Measurements from ENCODE around the gene ID1. TPM values are rescaled to one million over a fixed set of nuclear protein-coding genes. Genes with fewer than 3 reads are reported as not detected.

ID1 gene
- total RNA-seq, 1 experiment from 2014 or later = 88.8 TPM

DNA sequence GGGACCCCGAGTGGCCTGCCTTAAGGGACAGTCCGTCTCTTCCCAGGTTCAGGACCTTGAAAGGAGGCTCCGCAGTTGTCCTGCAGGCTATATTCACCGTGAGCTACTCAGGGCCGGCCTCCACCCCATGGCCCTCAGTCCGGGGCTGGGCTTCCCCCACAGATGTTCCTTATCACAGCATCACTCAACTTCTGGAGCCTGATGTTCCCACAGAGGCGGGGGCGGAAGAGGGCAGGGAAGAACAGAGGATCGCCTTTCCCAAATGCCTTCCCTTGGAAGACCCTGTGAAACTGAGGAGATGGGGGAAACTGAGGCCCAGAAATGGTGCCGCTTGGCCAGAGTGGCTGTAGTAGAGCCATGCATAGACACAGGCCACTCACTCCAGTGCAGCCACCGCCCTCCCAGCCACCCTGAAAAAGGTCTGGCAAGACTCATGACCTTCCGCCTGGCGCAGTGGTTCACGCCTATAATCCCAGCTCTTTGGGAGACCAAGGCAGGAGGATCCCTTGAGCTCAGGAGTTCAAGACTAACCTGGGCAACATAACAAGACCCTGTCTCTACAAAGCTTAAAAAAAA is 28.3 kb downstream of the ID1 start (continued):
- TF ChIP-seq, protein P1, sequence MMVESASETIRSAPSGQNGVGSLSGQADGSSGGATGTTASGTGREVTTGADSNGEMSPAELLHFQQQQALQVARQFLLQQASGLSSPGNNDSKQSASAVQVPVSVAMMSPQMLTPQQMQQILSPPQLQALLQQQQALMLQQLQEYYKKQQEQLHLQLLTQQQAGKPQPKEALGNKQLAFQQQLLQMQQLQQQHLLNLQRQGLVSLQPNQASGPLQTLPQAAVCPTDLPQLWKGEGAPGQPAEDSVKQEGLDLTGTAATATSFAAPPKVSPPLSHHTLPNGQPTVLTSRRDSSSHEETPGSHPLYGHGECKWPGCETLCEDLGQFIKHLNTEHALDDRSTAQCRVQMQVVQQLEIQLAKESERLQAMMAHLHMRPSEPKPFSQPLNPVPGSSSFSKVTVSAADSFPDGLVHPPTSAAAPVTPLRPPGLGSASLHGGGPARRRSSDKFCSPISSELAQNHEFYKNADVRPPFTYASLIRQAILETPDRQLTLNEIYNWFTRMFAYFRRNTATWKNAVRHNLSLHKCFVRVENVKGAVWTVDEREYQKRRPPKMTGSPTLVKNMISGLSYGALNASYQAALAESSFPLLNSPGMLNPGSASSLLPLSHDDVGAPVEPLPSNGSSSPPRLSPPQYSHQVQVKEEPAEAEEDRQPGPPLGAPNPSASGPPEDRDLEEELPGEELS (CRISPR knock-in tag; IDR thresholded peaks at IDR 0.05) = no peak
- TF ChIP-seq ZBTB21 (CRISPR knock-in tag; IDR thresholded peaks at IDR 0.05; ENCODE audit: borderline replicate concordance) (no peak), FOXJ3 (CRISPR knock-in tag; IDR thresholded peaks at IDR 0.05; ENCODE audit: borderline replicate concordance) (no peak), GRHL2 (CRISPR knock-in tag; IDR thresholded peaks at IDR 0.05; ENCODE audit: insufficient replicate concordance, severe bottlenecking) (no peak), MXD4 (CRISPR knock-in tag; IDR thresholded peaks at IDR 0.05; ENCODE audit: borderline replicate concordance) (no peak)
- TF ChIP-seq, protein P2, sequence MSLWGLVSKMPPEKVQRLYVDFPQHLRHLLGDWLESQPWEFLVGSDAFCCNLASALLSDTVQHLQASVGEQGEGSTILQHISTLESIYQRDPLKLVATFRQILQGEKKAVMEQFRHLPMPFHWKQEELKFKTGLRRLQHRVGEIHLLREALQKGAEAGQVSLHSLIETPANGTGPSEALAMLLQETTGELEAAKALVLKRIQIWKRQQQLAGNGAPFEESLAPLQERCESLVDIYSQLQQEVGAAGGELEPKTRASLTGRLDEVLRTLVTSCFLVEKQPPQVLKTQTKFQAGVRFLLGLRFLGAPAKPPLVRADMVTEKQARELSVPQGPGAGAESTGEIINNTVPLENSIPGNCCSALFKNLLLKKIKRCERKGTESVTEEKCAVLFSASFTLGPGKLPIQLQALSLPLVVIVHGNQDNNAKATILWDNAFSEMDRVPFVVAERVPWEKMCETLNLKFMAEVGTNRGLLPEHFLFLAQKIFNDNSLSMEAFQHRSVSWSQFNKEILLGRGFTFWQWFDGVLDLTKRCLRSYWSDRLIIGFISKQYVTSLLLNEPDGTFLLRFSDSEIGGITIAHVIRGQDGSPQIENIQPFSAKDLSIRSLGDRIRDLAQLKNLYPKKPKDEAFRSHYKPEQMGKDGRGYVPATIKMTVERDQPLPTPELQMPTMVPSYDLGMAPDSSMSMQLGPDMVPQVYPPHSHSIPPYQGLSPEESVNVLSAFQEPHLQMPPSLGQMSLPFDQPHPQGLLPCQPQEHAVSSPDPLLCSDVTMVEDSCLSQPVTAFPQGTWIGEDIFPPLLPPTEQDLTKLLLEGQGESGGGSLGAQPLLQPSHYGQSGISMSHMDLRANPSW (CRISPR knock-in tag; conservative IDR thresholded peaks at IDR 0.05; ENCODE audit: low read depth) = no peak
- TF ChIP-seq, protein P3, sequence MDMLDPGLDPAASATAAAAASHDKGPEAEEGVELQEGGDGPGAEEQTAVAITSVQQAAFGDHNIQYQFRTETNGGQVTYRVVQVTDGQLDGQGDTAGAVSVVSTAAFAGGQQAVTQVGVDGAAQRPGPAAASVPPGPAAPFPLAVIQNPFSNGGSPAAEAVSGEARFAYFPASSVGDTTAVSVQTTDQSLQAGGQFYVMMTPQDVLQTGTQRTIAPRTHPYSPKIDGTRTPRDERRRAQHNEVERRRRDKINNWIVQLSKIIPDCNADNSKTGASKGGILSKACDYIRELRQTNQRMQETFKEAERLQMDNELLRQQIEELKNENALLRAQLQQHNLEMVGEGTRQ (CRISPR knock-in tag; IDR thresholded peaks at IDR 0.05) = no peak
- TF ChIP-seq, protein P4, sequence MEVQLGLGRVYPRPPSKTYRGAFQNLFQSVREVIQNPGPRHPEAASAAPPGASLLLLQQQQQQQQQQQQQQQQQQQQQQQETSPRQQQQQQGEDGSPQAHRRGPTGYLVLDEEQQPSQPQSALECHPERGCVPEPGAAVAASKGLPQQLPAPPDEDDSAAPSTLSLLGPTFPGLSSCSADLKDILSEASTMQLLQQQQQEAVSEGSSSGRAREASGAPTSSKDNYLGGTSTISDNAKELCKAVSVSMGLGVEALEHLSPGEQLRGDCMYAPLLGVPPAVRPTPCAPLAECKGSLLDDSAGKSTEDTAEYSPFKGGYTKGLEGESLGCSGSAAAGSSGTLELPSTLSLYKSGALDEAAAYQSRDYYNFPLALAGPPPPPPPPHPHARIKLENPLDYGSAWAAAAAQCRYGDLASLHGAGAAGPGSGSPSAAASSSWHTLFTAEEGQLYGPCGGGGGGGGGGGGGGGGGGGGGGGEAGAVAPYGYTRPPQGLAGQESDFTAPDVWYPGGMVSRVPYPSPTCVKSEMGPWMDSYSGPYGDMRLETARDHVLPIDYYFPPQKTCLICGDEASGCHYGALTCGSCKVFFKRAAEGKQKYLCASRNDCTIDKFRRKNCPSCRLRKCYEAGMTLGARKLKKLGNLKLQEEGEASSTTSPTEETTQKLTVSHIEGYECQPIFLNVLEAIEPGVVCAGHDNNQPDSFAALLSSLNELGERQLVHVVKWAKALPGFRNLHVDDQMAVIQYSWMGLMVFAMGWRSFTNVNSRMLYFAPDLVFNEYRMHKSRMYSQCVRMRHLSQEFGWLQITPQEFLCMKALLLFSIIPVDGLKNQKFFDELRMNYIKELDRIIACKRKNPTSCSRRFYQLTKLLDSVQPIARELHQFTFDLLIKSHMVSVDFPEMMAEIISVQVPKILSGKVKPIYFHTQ (CRISPR knock-in tag; IDR thresholded peaks at IDR 0.05) = no peak

DNA sequence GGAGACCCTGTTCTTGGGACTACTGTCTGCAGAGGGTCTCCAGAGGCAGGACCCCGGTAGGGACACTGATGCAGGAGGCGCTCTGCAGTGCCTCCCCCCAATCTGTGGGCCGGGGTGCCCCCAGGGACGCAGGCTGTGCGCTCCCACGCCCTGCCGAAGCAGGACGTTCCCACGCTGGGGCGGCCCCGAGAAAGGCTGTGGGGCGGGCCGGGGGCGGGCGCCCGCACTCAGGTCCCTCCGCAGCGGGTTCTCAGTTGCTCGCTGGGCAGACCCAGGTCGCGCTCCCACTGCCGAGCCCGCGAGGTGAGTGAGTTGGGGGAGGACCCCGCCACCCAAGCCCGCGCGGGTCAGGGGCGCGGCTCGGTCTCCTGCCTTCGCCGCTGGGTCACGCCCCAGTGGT is 32.6 kb downstream of the ID1 start, which contains the start of gene COX4I2:
TSS of gene COX4I2 (plus strand) at position 253 of the 400 bp plus-strand sequence. CDS start 1,106 bp downstream, outside the sequence.
- POLR2A ChIA-PET = no interaction called here
- no peaks in the 10 kb centered on the region for H3K36me3 Mint-ChIP-seq
- DNase-seq (ENCODE audit: low spot score) (peak; percentile 19), ATAC-seq (peak; percentile 35)
- CTCF ChIA-PET = interaction anchor here (1.5 to 6.2 kb wide), 3 partner anchors 24 to 85 kb away, joined by 8 to 43 read pairs (median 11); partner anchors contain the start of gene BCL2L1
- no peaks in the 10 kb centered on the region for H3K4me1 Mint-ChIP-seq
- no peak within 1 kb of the TSS for H3K4me3 Mint-ChIP-seq
- H3K27me3 Mint-ChIP-seq (ENCODE audit: low read depth) = no peaks in the 10 kb centered on the region; the same call in 1 of the 2 replicates
- no peak within 1 kb of the TSS for H3K27ac Mint-ChIP-seq
- no peaks in the 10 kb centered on the region for H3K9me3 Mint-ChIP-seq
- TF ChIP-seq TCF7 (CRISPR knock-in tag; IDR thresholded peaks at IDR 0.05; ENCODE audit: low read depth) (no peak), EMX1 (CRISPR knock-in tag; IDR thresholded peaks at IDR 0.05) (no peak), MYBL2 (CRISPR knock-in tag; IDR thresholded peaks at IDR 0.05) (no peak), CBFB (CRISPR knock-in tag; IDR thresholded peaks at IDR 0.05; ENCODE audit: low read depth) (no peak), TEAD4 (CRISPR knock-in tag; IDR thresholded peaks at IDR 0.05) (no peak)
- TF ChIP-seq, protein P5, sequence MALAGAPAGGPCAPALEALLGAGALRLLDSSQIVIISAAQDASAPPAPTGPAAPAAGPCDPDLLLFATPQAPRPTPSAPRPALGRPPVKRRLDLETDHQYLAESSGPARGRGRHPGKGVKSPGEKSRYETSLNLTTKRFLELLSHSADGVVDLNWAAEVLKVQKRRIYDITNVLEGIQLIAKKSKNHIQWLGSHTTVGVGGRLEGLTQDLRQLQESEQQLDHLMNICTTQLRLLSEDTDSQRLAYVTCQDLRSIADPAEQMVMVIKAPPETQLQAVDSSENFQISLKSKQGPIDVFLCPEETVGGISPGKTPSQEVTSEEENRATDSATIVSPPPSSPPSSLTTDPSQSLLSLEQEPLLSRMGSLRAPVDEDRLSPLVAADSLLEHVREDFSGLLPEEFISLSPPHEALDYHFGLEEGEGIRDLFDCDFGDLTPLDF (CRISPR knock-in tag; IDR thresholded peaks at IDR 0.05) = no peak
- TF ChIP-seq, protein P6, sequence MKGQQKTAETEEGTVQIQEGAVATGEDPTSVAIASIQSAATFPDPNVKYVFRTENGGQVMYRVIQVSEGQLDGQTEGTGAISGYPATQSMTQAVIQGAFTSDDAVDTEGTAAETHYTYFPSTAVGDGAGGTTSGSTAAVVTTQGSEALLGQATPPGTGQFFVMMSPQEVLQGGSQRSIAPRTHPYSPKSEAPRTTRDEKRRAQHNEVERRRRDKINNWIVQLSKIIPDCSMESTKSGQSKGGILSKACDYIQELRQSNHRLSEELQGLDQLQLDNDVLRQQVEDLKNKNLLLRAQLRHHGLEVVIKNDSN (CRISPR knock-in tag; IDR thresholded peaks at IDR 0.05) = no peak
- TF ChIP-seq, protein P7, sequence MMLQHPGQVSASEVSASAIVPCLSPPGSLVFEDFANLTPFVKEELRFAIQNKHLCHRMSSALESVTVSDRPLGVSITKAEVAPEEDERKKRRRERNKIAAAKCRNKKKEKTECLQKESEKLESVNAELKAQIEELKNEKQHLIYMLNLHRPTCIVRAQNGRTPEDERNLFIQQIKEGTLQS (CRISPR knock-in tag; conservative IDR thresholded peaks at IDR 0.05) = no peak
- TF ChIP-seq, protein P8, sequence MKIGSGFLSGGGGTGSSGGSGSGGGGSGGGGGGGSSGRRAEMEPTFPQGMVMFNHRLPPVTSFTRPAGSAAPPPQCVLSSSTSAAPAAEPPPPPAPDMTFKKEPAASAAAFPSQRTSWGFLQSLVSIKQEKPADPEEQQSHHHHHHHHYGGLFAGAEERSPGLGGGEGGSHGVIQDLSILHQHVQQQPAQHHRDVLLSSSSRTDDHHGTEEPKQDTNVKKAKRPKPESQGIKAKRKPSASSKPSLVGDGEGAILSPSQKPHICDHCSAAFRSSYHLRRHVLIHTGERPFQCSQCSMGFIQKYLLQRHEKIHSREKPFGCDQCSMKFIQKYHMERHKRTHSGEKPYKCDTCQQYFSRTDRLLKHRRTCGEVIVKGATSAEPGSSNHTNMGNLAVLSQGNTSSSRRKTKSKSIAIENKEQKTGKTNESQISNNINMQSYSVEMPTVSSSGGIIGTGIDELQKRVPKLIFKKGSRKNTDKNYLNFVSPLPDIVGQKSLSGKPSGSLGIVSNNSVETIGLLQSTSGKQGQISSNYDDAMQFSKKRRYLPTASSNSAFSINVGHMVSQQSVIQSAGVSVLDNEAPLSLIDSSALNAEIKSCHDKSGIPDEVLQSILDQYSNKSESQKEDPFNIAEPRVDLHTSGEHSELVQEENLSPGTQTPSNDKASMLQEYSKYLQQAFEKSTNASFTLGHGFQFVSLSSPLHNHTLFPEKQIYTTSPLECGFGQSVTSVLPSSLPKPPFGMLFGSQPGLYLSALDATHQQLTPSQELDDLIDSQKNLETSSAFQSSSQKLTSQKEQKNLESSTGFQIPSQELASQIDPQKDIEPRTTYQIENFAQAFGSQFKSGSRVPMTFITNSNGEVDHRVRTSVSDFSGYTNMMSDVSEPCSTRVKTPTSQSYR (CRISPR knock-in tag; IDR thresholded peaks at IDR 0.05) = no peak
- TF ChIP-seq, protein P9, sequence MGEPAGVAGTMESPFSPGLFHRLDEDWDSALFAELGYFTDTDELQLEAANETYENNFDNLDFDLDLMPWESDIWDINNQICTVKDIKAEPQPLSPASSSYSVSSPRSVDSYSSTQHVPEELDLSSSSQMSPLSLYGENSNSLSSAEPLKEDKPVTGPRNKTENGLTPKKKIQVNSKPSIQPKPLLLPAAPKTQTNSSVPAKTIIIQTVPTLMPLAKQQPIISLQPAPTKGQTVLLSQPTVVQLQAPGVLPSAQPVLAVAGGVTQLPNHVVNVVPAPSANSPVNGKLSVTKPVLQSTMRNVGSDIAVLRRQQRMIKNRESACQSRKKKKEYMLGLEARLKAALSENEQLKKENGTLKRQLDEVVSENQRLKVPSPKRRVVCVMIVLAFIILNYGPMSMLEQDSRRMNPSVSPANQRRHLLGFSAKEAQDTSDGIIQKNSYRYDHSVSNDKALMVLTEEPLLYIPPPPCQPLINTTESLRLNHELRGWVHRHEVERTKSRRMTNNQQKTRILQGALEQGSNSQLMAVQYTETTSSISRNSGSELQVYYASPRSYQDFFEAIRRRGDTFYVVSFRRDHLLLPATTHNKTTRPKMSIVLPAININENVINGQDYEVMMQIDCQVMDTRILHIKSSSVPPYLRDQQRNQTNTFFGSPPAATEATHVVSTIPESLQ (CRISPR knock-in tag; IDR thresholded peaks at IDR 0.05) = no peak

All from WTC11 (cell line).